GM12874 (cell line): Measurements from ENCODE around the gene KCNIP2.

ENCODE experiments used
- CTCF ChIP-seq: IDR thresholded peaks from 2 replicates; pipeline ENCODE4 v1.5.1; 2011; ENCODE audit warnings: low read depth, mild to moderate bottlenecking, control low read depth, low read length, moderate library complexity; ENCODE audit not compliant: insufficient read depth

Gene KCNIP2

GRCh38 chr10:101818872-101819633, 24.5 kb downstream of the KCNIP2 start:
- no peak for TF ChIP-seq CTCF

GRCh38 chr10:101818119-101818871, 25.3 kb downstream of the KCNIP2 start, which contains the start of gene OGA:
Gene OGA (minus strand): TSS chr10:101818444. CDS start chr10:101818022, 422 bp downstream.
- no peak for TF ChIP-seq CTCF

- TF ChIP-seq CTCF = no peak
These were observed 26.1 kb downstream of the KCNIP2 start for GRCh38 chr10:101817337-101818118.

GRCh38 chr10:101816913-101817336, 26.7 kb downstream of the KCNIP2 start:
- TF ChIP-seq CTCF = no peak

- no peak for TF ChIP-seq CTCF
These were observed 27.2 kb downstream of the KCNIP2 start for GRCh38 chr10:101816376-101816775.

- TF ChIP-seq CTCF = no peak
These were observed 29.0 kb downstream of the KCNIP2 start for GRCh38 chr10:101814466-101815071.
